HG03108 (cell line): Measurements from ENCODE around the gene ANXA6.

Experiments used
- ATAC-seq: cut with Tn5 transposase; IDR thresholded peaks from one replicate; pipeline ENCODE4 v1.9.1; 2021; ENCODE audit warnings: moderate library complexity; ENCODE audit not compliant: unreplicated experiment

The ANXA6 gene

GRCh38 chr5:151084363-151084762 lies 73.2 kb downstream of the ANXA6 start:
- no peak for ATAC-seq

- no peak for ATAC-seq
Measured at GRCh38 chr5:151083081-151083676, 74.4 kb downstream of the ANXA6 start.

GRCh38 chr5:151082282-151082902 lies 75.2 kb downstream of the ANXA6 start:
- ATAC-seq = no peak

GRCh38 chr5:151081431-151082281 lies 75.9 kb downstream of the ANXA6 start:
- no peak for ATAC-seq

GRCh38 chr5:151080613-151081430 lies 76.8 kb downstream of the ANXA6 start, which contains the start of gene TNIP1:
TNIP1 (minus strand) TSS chr5:151081034; CDS start chr5:151065095, 15,939 bp downstream.
- ATAC-seq = peak; percentile 65

GRCh38 chr5:151079838-151080612 lies 77.6 kb downstream of the ANXA6 start:
- no peak for ATAC-seq

- ATAC-seq = peak; percentile 40
Measured at GRCh38 chr5:151078490-151079262, 78.9 kb downstream of the ANXA6 start.

- no peak for ATAC-seq
Measured at GRCh38 chr5:151077967-151078366, 79.6 kb downstream of the ANXA6 start.

- ATAC-seq = no peak
Measured at GRCh38 chr5:151077419-151077818, 80.2 kb downstream of the ANXA6 start.

GRCh38 chr5:151076616-151077015 lies 81.0 kb downstream of the ANXA6 start:
- ATAC-seq = no peak

- ATAC-seq = no peak
Measured at GRCh38 chr5:151075698-151076331, 81.8 kb downstream of the ANXA6 start.

- ATAC-seq = no peak
Measured at GRCh38 chr5:151074557-151074956, 83.0 kb downstream of the ANXA6 start.

- ATAC-seq = no peak
Measured at GRCh38 chr5:151073280-151073679, 84.3 kb downstream of the ANXA6 start.

GRCh38 chr5:151072630-151073025 lies 85.0 kb downstream of the ANXA6 start:
- no peak for ATAC-seq

- ATAC-seq = no peak
Measured at GRCh38 chr5:151071848-151072629, 85.5 kb downstream of the ANXA6 start.

GRCh38 chr5:151071021-151071420 lies 86.6 kb downstream of the ANXA6 start:
- ATAC-seq = no peak

GRCh38 chr5:151070449-151070848 lies 87.1 kb downstream of the ANXA6 start:
- no peak for ATAC-seq
